SU-DHL-6 (cell line): ENCODE measurements around the gene OSBPL2.

ENCODE experiments used
- H2AFZ ChIP-seq: fragments of 200-600 bp; sonication (generic); 2 replicates; pipeline ENCODE4 v1.6.1; 2014; ENCODE audit warnings: low read depth, mild to moderate bottlenecking, moderate library complexity, mixed read lengths, antibody characterized with exemption, low read length; ENCODE audit not compliant: severe bottlenecking
- H3F3A ChIP-seq: fragments of 200-600 bp; shearing (Covaris generic); 2 replicates; pipeline ENCODE4 v1.6.0; 2016; ENCODE audit warnings: antibody characterized with exemption, mild to moderate bottlenecking; ENCODE audit not compliant: insufficient read depth
- H3K27ac ChIP-seq: fragments of 200-600 bp; sonication (generic); 2 replicates; pipeline ENCODE4 v1.5.1; 2016; ENCODE audit warnings: low read depth, mild to moderate bottlenecking, low read length, moderate library complexity, mixed read lengths
- H3K27me3 ChIP-seq: fragments of 200-600 bp; sonication (generic), shearing (Covaris generic); 2 replicates; pipeline ENCODE4 v1.6.0; 2014; ENCODE audit warnings: mild to moderate bottlenecking, low read length
- H3K36me3 ChIP-seq: fragments of 200-600 bp; sonication (generic); 2 replicates; pipeline ENCODE4 v1.6.1; 2014; ENCODE audit warnings: mild to moderate bottlenecking, low read length, mixed read lengths
- H3K4me2 ChIP-seq: fragments of 300-600, 200-600 bp; shearing (Covaris generic), sonication (generic); 2 replicates; pipeline ENCODE4 v1.6.0; 2014; ENCODE audit warnings: low read length, low read depth, mild to moderate bottlenecking; ENCODE audit not compliant: poor library complexity, severe bottlenecking
- H3K4me3 ChIP-seq: fragments of 200-600 bp; sonication (generic); 2 replicates; pipeline ENCODE4 v1.5.1; 2014; ENCODE audit warnings: antibody characterized with exemption, low read length, mild to moderate bottlenecking, mixed read lengths; ENCODE audit not compliant: insufficient read depth, poor library complexity, severe bottlenecking
- H3K79me2 ChIP-seq: fragments of 200-600 bp; sonication (generic); 2 replicates; pipeline ENCODE4 v1.6.1; 2014; ENCODE audit warnings: mild to moderate bottlenecking, low read length, moderate library complexity; ENCODE audit not compliant: insufficient read depth
- H3K9ac ChIP-seq: fragments of 200-600 bp; sonication (generic); 2 replicates; pipeline ENCODE4 v1.7.0; 2014; ENCODE audit warnings: mild to moderate bottlenecking, low read length
- H3K9me2 ChIP-seq: fragments of 200-600 bp; sonication (generic); replicated peaks from 2 replicates; pipeline ENCODE4 v1.6.1; 2014; ENCODE audit warnings: low read length; ENCODE audit not compliant: insufficient read depth
- H3K9me3 ChIP-seq: fragments of 200-600 bp; sonication (generic); 2 replicates; pipeline ENCODE4 v1.6.1; 2014; ENCODE audit warnings: low read length, mixed read lengths; ENCODE audit not compliant: insufficient read depth
- H4K20me1 ChIP-seq: fragments of 200-600 bp; sonication (generic); 2 replicates; pipeline ENCODE4 v1.6.1; 2014; ENCODE audit warnings: low read depth, mild to moderate bottlenecking, antibody characterized with exemption, low read length, moderate library complexity, mixed read lengths
- CTCF ChIP-seq: fragments of 200-600 bp; sonication (generic); IDR thresholded peaks from one replicate; pipeline ENCODE4 v1.5.1; 2017; ENCODE audit warnings: antibody characterized with exemption, mild to moderate bottlenecking, low read length, moderate library complexity; ENCODE audit not compliant: insufficient read depth, poor library complexity, severe bottlenecking
- EZH2phosphoT487 ChIP-seq: fragments of 200-600 bp; sonication (generic), shearing (Covaris generic); conservative IDR thresholded peaks from 2 replicates; pipeline ENCODE4 v1.6.1; 2018; ENCODE audit warnings: mild to moderate bottlenecking, antibody characterized with exemption, low read length, moderate library complexity, mixed read lengths

The OSBPL2 gene

DNA sequence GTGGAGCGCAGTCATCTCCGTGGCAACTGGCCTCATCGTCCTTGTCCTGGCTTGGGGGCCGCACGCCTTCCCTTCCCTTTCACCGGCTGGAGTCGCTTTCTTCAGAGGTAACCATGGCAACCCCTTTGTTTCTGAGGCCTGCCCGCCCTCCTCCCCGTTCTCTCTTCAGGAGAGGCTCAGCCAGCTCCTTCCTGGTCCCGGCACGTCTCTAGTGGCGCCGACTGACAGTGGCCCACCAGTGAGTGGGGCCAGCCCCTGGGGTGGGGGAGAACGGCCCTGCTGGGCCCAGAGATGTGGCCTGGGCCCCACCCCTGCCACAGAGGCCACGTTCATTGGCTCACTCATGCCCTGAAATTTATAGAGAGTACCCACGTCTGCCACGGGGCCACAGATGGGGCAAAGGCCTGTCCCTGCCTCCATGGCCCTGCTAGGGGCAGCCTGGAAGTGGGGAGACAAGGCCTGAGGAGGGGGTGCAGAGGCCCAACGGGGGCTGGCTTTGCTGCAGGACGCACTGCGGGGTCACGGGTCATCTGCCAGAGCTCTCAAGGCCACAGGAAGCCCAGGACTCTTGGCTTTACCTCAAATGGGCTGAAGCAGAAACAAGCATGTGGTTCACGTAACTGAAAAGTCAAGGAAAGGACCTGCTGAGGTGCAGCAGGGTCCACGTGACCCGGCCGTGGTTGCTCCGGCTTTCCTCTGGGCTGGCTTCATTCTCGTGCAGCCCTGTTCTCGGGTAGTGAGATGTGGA lies 1.4 kb upstream of the OSBPL2 start:
- no peaks in the 10 kb centered on the region for H3F3A ChIP-seq
- no peak overlapping the region for H2AFZ ChIP-seq
- no peak overlapping the region for H3K4me3 ChIP-seq
- no peak overlapping the region for H3K27ac ChIP-seq
- no peak overlapping the region for H3K9ac ChIP-seq
- peaks cover 5% of the 10 kb centered on the region; the same call in 1 of the 2 replicates for H3K79me2 ChIP-seq
- TF ChIP-seq EZH2phosphoT487 (no peak), CTCF (no peak)
- no peaks in the 10 kb centered on the region for H3K27me3 ChIP-seq
- no peaks in the 10 kb centered on the region for H3K9me2 ChIP-seq
- H3K4me2 ChIP-seq = no peak overlapping the region
- 0 out of 2 replicates have a peak, but pooled peaks cover 4% of the 10 kb centered on the region for H4K20me1 ChIP-seq
- H3K9me3 ChIP-seq = no peaks in the 10 kb centered on the region
- H3K36me3 ChIP-seq = no peaks in the 10 kb centered on the region

- peak overlapping the region; percentile 59 for H3K4me2 ChIP-seq
- H3K9me2 ChIP-seq = no peaks in the 10 kb centered on the region
- peak overlapping the region; percentile 4; the same call in 1 of the 2 replicates for H3K9ac ChIP-seq
- H2AFZ ChIP-seq = peak overlapping the region; percentile 62
- 0 out of 2 replicates have a peak, but pooled peaks cover 4% of the 10 kb centered on the region for H4K20me1 ChIP-seq
- H3K4me3 ChIP-seq = no peak overlapping the region
- H3F3A ChIP-seq = no peaks in the 10 kb centered on the region
- no peak for TF ChIP-seq EZH2phosphoT487
- no peak for TF ChIP-seq CTCF
- H3K27ac ChIP-seq = no peak overlapping the region
- no peaks in the 10 kb centered on the region for H3K9me3 ChIP-seq
- H3K27me3 ChIP-seq = no peaks in the 10 kb centered on the region
- no peaks in the 10 kb centered on the region for H3K36me3 ChIP-seq
- H3K79me2 ChIP-seq = peaks cover 5% of the 10 kb centered on the region; the same call in 1 of the 2 replicates
These were observed 864 bp upstream of the OSBPL2 start for GRCh38 chr20:62237514-62237800.

- Histone ChIP-seq H3K36me3 (no peaks in the 10 kb centered on the region), H3K4me2 (peak overlapping the region; percentile 88), H3K9ac (peak overlapping the region; percentile 65), H4K20me1 (0 out of 2 replicates have a peak, but pooled peaks cover 4% of the 10 kb centered on the region), H3K9me3 (no peaks in the 10 kb centered on the region), H3K9me2 (no peaks in the 10 kb centered on the region), H3K27ac (no peak overlapping the region), H2AFZ (no peak overlapping the region), H3K79me2 (peaks cover 5% of the 10 kb centered on the region; the same call in 1 of the 2 replicates), H3F3A (no peaks in the 10 kb centered on the region), H3K4me3 (peak overlapping the region; percentile 81), H3K27me3 (no peaks in the 10 kb centered on the region)
- no peak for TF ChIP-seq EZH2phosphoT487
- no peak for TF ChIP-seq CTCF
These were observed 402 bp downstream of the OSBPL2 start for GRCh38 chr20:62238569-62239277.
